ENCODE results near the gene AKAP11. TPM values are rescaled to one million over a fixed set of nuclear protein-coding genes. Genes with fewer than 3 reads are reported as not detected.

AKAP11 gene
- total and polyA plus RNA-seq, 2 of the 8 experiments (the other 6 are each of a cell fraction or from before 2014, with no cell fraction given), result 4.5 to 21.9 TPM

DNA sequence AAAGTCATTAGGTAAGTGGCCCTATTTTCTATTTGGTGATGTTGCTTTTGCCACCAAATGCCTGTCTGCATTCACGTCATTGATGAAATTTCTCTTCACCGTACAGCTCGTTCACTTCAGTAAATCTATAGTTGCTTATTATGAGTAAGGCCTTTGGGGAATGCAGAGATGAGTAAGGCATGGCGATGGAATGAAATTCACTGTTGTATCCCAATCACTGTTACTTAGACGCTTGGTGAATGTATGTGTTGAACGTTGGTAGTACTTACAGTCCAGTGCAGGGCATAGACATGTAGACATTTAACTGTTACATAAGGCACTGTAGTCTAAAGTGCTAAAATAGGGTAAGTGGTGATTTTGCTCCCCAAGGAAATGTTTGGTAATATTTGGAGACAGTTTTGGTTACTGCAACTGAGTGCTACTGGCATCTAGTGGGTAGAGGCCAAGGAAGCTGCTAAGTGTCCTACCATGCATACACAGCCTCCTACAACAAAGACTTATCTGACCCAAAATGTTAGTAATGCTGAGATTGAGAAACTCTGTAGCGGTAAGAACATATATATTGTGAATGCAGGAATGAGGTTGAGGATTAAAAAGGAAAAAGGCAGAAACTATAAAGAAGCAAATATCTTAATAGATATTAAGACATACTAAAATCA is 5.8 kb downstream of the AKAP11 start:
- no peak overlapping the region for H2AK5ac ChIP-seq (ENCODE audit: low read depth, low read length)
- peaks cover 6% of the 10 kb centered on the region; the same call in 1 of the 2 replicates for H3K79me1 ChIP-seq (ENCODE audit: low read depth, low read length)
- H3K27ac ChIP-seq (ENCODE audit: low read depth, low read length), result no peak overlapping the region
- no peaks in the 10 kb centered on the region for H3K9me3 ChIP-seq (ENCODE audit: insufficient read depth in 2 of 2, low read depth in 1 of 2, low read length in 1 of 2)
- no peak overlapping the region for H3K9ac ChIP-seq (replicated peaks in 1 of 4; ENCODE audit: extremely low read depth in 1 of 4, low read depth in 3 of 4, low read length in 3 of 4)
- TF ChIP-seq, protein P1, sequence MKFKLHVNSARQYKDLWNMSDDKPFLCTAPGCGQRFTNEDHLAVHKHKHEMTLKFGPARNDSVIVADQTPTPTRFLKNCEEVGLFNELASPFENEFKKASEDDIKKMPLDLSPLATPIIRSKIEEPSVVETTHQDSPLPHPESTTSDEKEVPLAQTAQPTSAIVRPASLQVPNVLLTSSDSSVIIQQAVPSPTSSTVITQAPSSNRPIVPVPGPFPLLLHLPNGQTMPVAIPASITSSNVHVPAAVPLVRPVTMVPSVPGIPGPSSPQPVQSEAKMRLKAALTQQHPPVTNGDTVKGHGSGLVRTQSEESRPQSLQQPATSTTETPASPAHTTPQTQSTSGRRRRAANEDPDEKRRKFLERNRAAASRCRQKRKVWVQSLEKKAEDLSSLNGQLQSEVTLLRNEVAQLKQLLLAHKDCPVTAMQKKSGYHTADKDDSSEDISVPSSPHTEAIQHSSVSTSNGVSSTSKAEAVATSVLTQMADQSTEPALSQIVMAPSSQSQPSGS (IDR thresholded peaks at IDR 0.05; ENCODE audit: low read length), result no peak
- no peak for TF ChIP-seq RBBP5 (IDR thresholded peaks at IDR 0.05; ENCODE audit: borderline replicate concordance, low read depth, low read length)
- no peak for TF ChIP-seq BACH1 (IDR thresholded peaks at IDR 0.05; ENCODE audit: low read length)
- no peak for TF ChIP-seq JUND (IDR thresholded peaks at IDR 0.05; ENCODE audit: low read length)
- no peak for TF ChIP-seq RXRA (IDR thresholded peaks at IDR 0.05; ENCODE audit: insufficient read depth, low read depth, low read length)
- no peak for TF ChIP-seq BRCA1 (IDR thresholded peaks at IDR 0.05; ENCODE audit: low read depth, low read length)
- TF ChIP-seq TAF7 (optimal IDR thresholded peaks at IDR 0.05; ENCODE audit: borderline replicate concordance, low read depth, low read length), result no peak
- no peak overlapping the region for H3K4ac ChIP-seq (replicated peaks; ENCODE audit: insufficient read length, low read depth, low read length)
- no peak overlapping the region for H3K4me3 ChIP-seq (ENCODE audit: extremely low read depth in 1 of 4, insufficient read depth in 2 of 4, low read depth in 3 of 4, low read length in 4 of 4)
- no peak overlapping the region for H3K56ac ChIP-seq (replicated peaks; ENCODE audit: insufficient read length, low read depth, low read length)
- WGBS, 2 experiments (ENCODE audit: extremely low coverage in 1 of 2, insufficient coverage in 1 of 2, insufficient read length in 1 of 2, insufficient replicate concordance in 2 of 2, low coverage in 1 of 2, low lambda C conversion rate in 2 of 2, missing lambda C conversion rate in 1 of 2), result 86% methylated on average over 7 of the region's 7 CpGs; no CpG with 5 or more reads in 1 of the 2 experiments
- H2BK15ac ChIP-seq (ENCODE audit: low read length), result no peak overlapping the region
- no peak overlapping the region for H2AFZ ChIP-seq (ENCODE audit: low read length)
- no peak for FAIRE-seq
- no peaks in the 10 kb centered on the region for H3K36me3 ChIP-seq (ENCODE audit: control insufficient read depth in 2 of 4, insufficient read depth in 4 of 4, low read length in 3 of 4)
- no peak overlapping the region for H4K5ac ChIP-seq (ENCODE audit: insufficient read length, low read depth, low read length)
- POLR2A ChIA-PET (ENCODE audit: partially characterized antibody), result no interaction called here
- no peak for DNase-seq (ENCODE audit: low read depth in 1 of 2, low spot score in 2 of 2)
- H4K91ac ChIP-seq (replicated peaks; ENCODE audit: insufficient read length, low read length), result no peak overlapping the region
- H4K8ac ChIP-seq (ENCODE audit: extremely low read depth, insufficient read depth, low read length), result no peak overlapping the region
- no peak overlapping the region for H2BK12ac ChIP-seq (ENCODE audit: low read depth, low read length)
- H3K14ac ChIP-seq (ENCODE audit: insufficient read length), result no peak overlapping the region
- no peaks in the 10 kb centered on the region for H3K23me2 ChIP-seq (ENCODE audit: low read depth, low read length)
- no peak overlapping the region for H3K23ac ChIP-seq (ENCODE audit: insufficient read length)
- no peaks in the 10 kb centered on the region for H4K20me1 ChIP-seq (replicated peaks in 1 of 2; ENCODE audit: control insufficient read depth in 1 of 2, insufficient read depth in 2 of 2, low read length in 2 of 2)
- H2BK120ac ChIP-seq (replicated peaks; ENCODE audit: low read depth, low read length), result no peak overlapping the region
- H3K18ac ChIP-seq (ENCODE audit: extremely low read depth, low read length), result no peak overlapping the region
- no peak overlapping the region for H2BK20ac ChIP-seq (ENCODE audit: low read length)
- no peaks in the 10 kb centered on the region for H3K27me3 ChIP-seq (replicated peaks in 1 of 4; ENCODE audit: control insufficient read depth in 3 of 4, extremely low read depth in 1 of 4, insufficient read depth in 3 of 4, low read length in 3 of 4)
- H2BK5ac ChIP-seq (ENCODE audit: low read depth, low read length), result no peak overlapping the region
- H3K4me2 ChIP-seq (ENCODE audit: insufficient read depth in 1 of 2, low read depth in 2 of 2, low read length in 2 of 2), result no peak overlapping the region
- peaks cover 0 to 9% (median 5%) of the 10 kb centered on the region in 4 experiments; a peak in 3 of 7 replicates for H3K4me1 ChIP-seq (replicated peaks in 1 of 4; ENCODE audit: control insufficient read depth in 3 of 4, insufficient read depth in 4 of 4, low read length in 3 of 4)
- CTCF ChIA-PET (ENCODE audit: partially characterized antibody), result no interaction called here
- H3K79me2 ChIP-seq (ENCODE audit: control insufficient read depth in 1 of 2, insufficient read depth in 2 of 2, low read length in 2 of 2), result peaks cover 2 to 96% of the 10 kb centered on the region in 2 experiments; a peak in 3 of 4 replicates
